SK-N-SH (cell line): Measurements from ENCODE around the gene MALRD1. TPM values are rescaled to one million over a fixed set of nuclear protein-coding genes. Genes with fewer than 3 reads are reported as not detected.

Source experiments
- CTCF ChIA-PET: fragments of 300-600, 350-600 bp; formaldehyde crosslinking; extraction: SDS; loops from one replicate; lab custom pipeline; 2021; lab: Yijun Ruan, JAX
- POLR2A ChIA-PET: fragments of 350-600 bp; sonication (Branson Sonifier 250); formaldehyde crosslinking; extraction: SDS; loops from one replicate; lab custom pipeline; 2020; ENCODE audit warnings: antibody characterized with exemption, inconsistent platforms; lab: Yijun Ruan, JAX
- DNase-seq: peaks from one replicate; pipeline ENCODE4 v3.0.0; 2012
- H2AFZ ChIP-seq: fragments of 200-600 bp; sonication (generic); 2 replicates; pipeline ENCODE4 v1.8.1; 2016; ENCODE audit warnings: antibody characterized with exemption, mild to moderate bottlenecking, low read depth
- H3F3A ChIP-seq: fragments of 200-600 bp; sonication (generic); replicated peaks from 2 replicates; pipeline ENCODE3; 2016; ENCODE audit warnings: antibody characterized with exemption, mild to moderate bottlenecking; ENCODE audit not compliant: insufficient read depth
- H3K27ac ChIP-seq, 2 experiments: fragments of 200-500 bp in 1 of 2; fragments of 200-600 bp in 1 of 2; sonication (Bioruptor generic) in 1 of 2; sonication (generic), shearing (Covaris generic) in 1 of 2; 2 replicates each; pipeline versions ENCODE4 v1.5.1 to v1.6.1; 2014 to 2016; ENCODE audit warnings: low read depth in 2 of 2, inconsistent platforms in 1 of 2, low read length in 1 of 2, mild to moderate bottlenecking in 1 of 2, mixed read lengths in 1 of 2
- H3K27me3 ChIP-seq: fragments of 200-600 bp; sonication (generic), shearing (Covaris generic); 2 replicates; pipeline ENCODE4 v1.6.1; 2016; ENCODE audit warnings: mixed run types; ENCODE audit not compliant: insufficient read depth
- H3K36me3 ChIP-seq, 2 experiments: fragments of 200-500 bp in 1 of 2; fragments of 200-600 bp in 1 of 2; sonication (Bioruptor generic) in 1 of 2; sonication (generic) in 1 of 2; replicated peaks in 1 of 2; 2 replicates each; pipeline versions ENCODE3 to v1.5.1; 2014 to 2016; ENCODE audit warnings: low read length in 1 of 2, mild to moderate bottlenecking in 1 of 2; ENCODE audit not compliant: insufficient read depth in 2 of 2, control insufficient read depth in 1 of 2
- H3K4me1 ChIP-seq, 2 experiments: fragments of 200-500 bp in 1 of 2; fragments of 200-600 bp in 1 of 2; sonication (Bioruptor generic) in 1 of 2; sonication (generic), shearing (Covaris generic) in 1 of 2; 2 replicates each; pipeline versions ENCODE4 v1.5.1 to v1.6.1; 2014 to 2016; ENCODE audit warnings: low read depth in 1 of 2, low read length in 1 of 2, mixed run types in 1 of 2; ENCODE audit not compliant: insufficient read depth in 2 of 2, control insufficient read depth in 1 of 2
- H3K4me2 ChIP-seq: fragments of 200-600 bp; sonication (generic), shearing (Covaris generic); 2 replicates; pipeline ENCODE4 v1.6.1; 2017; ENCODE audit warnings: mixed run types
- H3K4me3 ChIP-seq, 2 experiments: fragments of 200-500 bp in 1 of 2; fragments of 200-600 bp in 1 of 2; sonication (Bioruptor generic) in 1 of 2; sonication (generic), shearing (Covaris generic) in 1 of 2; 2 replicates each; pipeline versions ENCODE4 v1.5.1 to v1.8.1; 2014 to 2016; ENCODE audit warnings: low read depth in 2 of 2, inconsistent platforms in 1 of 2, low read length in 1 of 2, mild to moderate bottlenecking in 1 of 2, mixed read lengths in 1 of 2, moderate library complexity in 1 of 2
- H3K79me2 ChIP-seq: fragments of 200-600 bp; sonication (generic); 2 replicates; pipeline ENCODE4 v1.8.1; 2017; ENCODE audit warnings: mild to moderate bottlenecking; ENCODE audit not compliant: insufficient read depth
- H3K9ac ChIP-seq: fragments of 200-600 bp; sonication (generic); 2 replicates; pipeline ENCODE4 v1.6.1; 2017; ENCODE audit warnings: mixed run types
- H3K9me2 ChIP-seq: fragments of 200-600 bp; sonication (generic); 2 replicates; pipeline ENCODE4 v1.6.1; 2017; ENCODE audit warnings: mixed run types
- H3K9me3 ChIP-seq: fragments of 200-600 bp; sonication (generic); 2 replicates; pipeline ENCODE4 v1.6.1; 2017; ENCODE audit warnings: mixed run types, mild to moderate bottlenecking, moderate library complexity
- H4K20me1 ChIP-seq: fragments of 200-600 bp; sonication (generic); 2 replicates; pipeline ENCODE4 v1.6.1; 2017; ENCODE audit warnings: mild to moderate bottlenecking, mixed run types; ENCODE audit not compliant: insufficient read depth
- ELF1 ChIP-seq: IDR thresholded peaks from 2 replicates; pipeline ENCODE4 v1.4.0; 2012
- EP300 ChIP-seq, 2 experiments: IDR thresholded peaks; 2 replicates each; pipeline versions ENCODE4 v1.4.0 to v1.6.1; 2012; ENCODE audit warnings: borderline replicate concordance in 1 of 2, low read depth in 1 of 2, low read length in 1 of 2
- FOXM1 ChIP-seq: IDR thresholded peaks from 2 replicates; pipeline ENCODE4 v1.4.0; 2012; ENCODE audit warnings: low read depth, mild to moderate bottlenecking
- GABPA ChIP-seq: IDR thresholded peaks from 2 replicates; pipeline ENCODE4 v1.4.0; 2012; ENCODE audit warnings: low read depth, mild to moderate bottlenecking
- GATA2 ChIP-seq: sonication (generic); formaldehyde crosslinking; IDR thresholded peaks from 2 replicates; pipeline ENCODE4 v1.5.0; 2020; ENCODE audit warnings: mild to moderate bottlenecking, missing genetic modification reagents
- JUND ChIP-seq: IDR thresholded peaks from 2 replicates; pipeline ENCODE4 v1.4.0; 2012
- MXI1 ChIP-seq: IDR thresholded peaks from 2 replicates; pipeline ENCODE4 v1.6.1; 2012; ENCODE audit warnings: mild to moderate bottlenecking, low read depth, low read length, improper control_type of control experiment
- NFIC ChIP-seq: IDR thresholded peaks from 2 replicates; pipeline ENCODE4 v1.4.0; 2012; ENCODE audit warnings: borderline replicate concordance
- PBX3 ChIP-seq: IDR thresholded peaks from 2 replicates; pipeline ENCODE4; 2012
- POLR2AphosphoS5 ChIP-seq: IDR thresholded peaks from 2 replicates; pipeline ENCODE4 v1.6.1; 2012; ENCODE audit warnings: low read depth, low read length
- RAD21 ChIP-seq: IDR thresholded peaks from 2 replicates; pipeline ENCODE4 v1.6.1; 2012; ENCODE audit warnings: mild to moderate bottlenecking, low read length
- RCOR1 ChIP-seq: fragments of 150-350 bp; IDR thresholded peaks from 2 replicates; pipeline ENCODE4 v1.6.1; 2017; ENCODE audit warnings: antibody characterized with exemption, low read length
- SIN3A ChIP-seq: IDR thresholded peaks from 2 replicates; pipeline ENCODE4 v1.6.1; 2012; ENCODE audit warnings: low read depth, mild to moderate bottlenecking, low read length, moderate library complexity, borderline replicate concordance
- SMC3 ChIP-seq: IDR thresholded peaks from 2 replicates; pipeline ENCODE4 v1.6.1; 2012; ENCODE audit warnings: low read depth, low read length, improper control_type of control experiment
- TCF12 ChIP-seq: IDR thresholded peaks from 2 replicates; pipeline ENCODE4 v1.4.0; 2012
- TEAD4 ChIP-seq: IDR thresholded peaks from 2 replicates; pipeline ENCODE4 v1.4.0; 2012; ENCODE audit warnings: mild to moderate bottlenecking, borderline replicate concordance; ENCODE audit not compliant: insufficient read depth
- USF1 ChIP-seq: IDR thresholded peaks from 2 replicates; pipeline ENCODE4 v1.4.0; 2012; ENCODE audit warnings: low read depth, borderline replicate concordance
- ZBTB33 ChIP-seq: IDR thresholded peaks from 2 replicates; pipeline ENCODE4 v1.4.0; 2012; ENCODE audit warnings: low read depth, borderline replicate concordance
- WGBS: methylation state at CpG from one replicate; pipeline ENCODE4 v1.1.6; 2017; ENCODE audit warnings: low lambda C conversion rate; 5-methylcytosine and 5-hydroxymethylcytosine counted together
- polyA plus RNA-seq, 3 experiments: library from polyadenylated mRNA; depleted of rRNA; stranded (reverse); fragments of >200 nt; gene quantifications; 2 replicates each; pipeline ENCODE4 v1.2.3, GENCODE V29; 2012
- TF ChIP-seq, protein P1 (sequence below): fragments of 150-350 bp; IDR thresholded peaks from 2 replicates; pipeline ENCODE4 v1.6.1; 2016; ENCODE audit warnings: mild to moderate bottlenecking, low read depth, low read length

MALRD1 gene
- polyA plus RNA-seq, 1 of the 3 experiments (the other 2 are of a cell fraction), result not detected

- POLR2A ChIA-PET, result no interaction called here
These were observed 665.4 kb downstream of the MALRD1 start for GRCh38 chr10:19713800-19714525.

DNA sequence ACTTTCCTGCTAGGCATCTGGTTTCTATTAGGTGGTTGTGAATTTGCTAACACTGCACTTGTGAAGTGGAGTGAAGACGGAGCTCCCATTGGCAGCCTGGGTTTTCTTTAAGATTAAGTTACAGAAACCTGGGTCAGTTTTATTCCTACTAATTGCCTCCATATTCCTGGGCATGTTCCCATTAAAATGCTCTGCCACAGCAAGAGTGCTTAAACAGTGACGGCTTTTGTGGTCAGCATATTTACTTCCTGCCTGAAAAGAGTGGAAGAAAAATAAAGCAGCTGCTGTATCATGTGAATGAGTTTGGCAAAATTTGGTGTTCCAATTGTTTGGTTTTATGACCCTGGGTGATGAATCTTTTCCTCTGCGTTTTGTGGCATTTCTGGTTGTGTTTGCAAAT is 670.7 kb downstream of the MALRD1 start:
- no peaks in the 10 kb centered on the region for H4K20me1 ChIP-seq
- H2AFZ ChIP-seq, result no peak overlapping the region
- POLR2A ChIA-PET, result no interaction called here
- H3K79me2 ChIP-seq, result no peaks in the 10 kb centered on the region
- H3K9me2 ChIP-seq, result no peaks in the 10 kb centered on the region
- H3K9me3 ChIP-seq, result no peaks in the 10 kb centered on the region
- TF ChIP-seq EP300 (IDR thresholded peaks at IDR 0.05; ENCODE audit: borderline replicate concordance in 1 of 2, low read depth in 1 of 2, low read length in 1 of 2) (peak in 1 of 2 experiments; percentile 61; a peak in 1 of 4 replicates), ZBTB33 (no peak), SMC3 (no peak; the same call in 1 of the 2 replicates), PBX3 (peak; percentile 50), RCOR1 (no peak), FOXM1 (0 out of 2 replicates have a peak, but pooled peaks have one; percentile 25), NFIC (peak; percentile 58; the same call in 1 of the 2 replicates), USF1 (no peak), TCF12 (peak; percentile 91), JUND (peak; percentile 52), ELF1 (no peak), POLR2AphosphoS5 (peak; percentile 60; the same call in 1 of the 2 replicates)
- TF ChIP-seq, all 33 proteins: peak for 7
- CTCF ChIA-PET, result no interaction called here
- Histone ChIP-seq H3F3A (peaks cover 4% of the 10 kb centered on the region), H3K4me3 (no peak overlapping the region), H3K27ac (peak overlapping the region; percentile 34 to 63; a peak in 2 of 4 replicates), H3K27me3 (no peaks in the 10 kb centered on the region), H3K36me3 (no peaks in the 10 kb centered on the region), H3K4me2 (no peak overlapping the region; the same call in 1 of the 2 replicates), H3K9ac (no peak overlapping the region), H3K4me1 (peaks cover 0 to 11% of the 10 kb centered on the region in 2 experiments; a peak in 2 of 4 replicates)
- DNase-seq, result no peak
- WGBS, result 11% methylated on average over 3 of the region's 3 CpGs

More at GRCh38 chr10:19713800-19714525, 665.4 kb downstream of the MALRD1 start:
- CTCF ChIA-PET, result interaction anchor here (0.8 kb wide), 1 partner anchor 76 kb away, joined by 3 read pairs; no protein-coding TSS in a partner anchor
- 73% methylated on average over 11 of the region's 18 CpGs for WGBS
- Histone ChIP-seq H3K4me2 (no peak overlapping the region), H3K79me2 (no peaks in the 10 kb centered on the region), H3F3A (no peaks in the 10 kb centered on the region), H3K27ac (no peak overlapping the region), H4K20me1 (no peaks in the 10 kb centered on the region), H2AFZ (no peak overlapping the region), H3K36me3 (no peaks in the 10 kb centered on the region), H3K27me3 (no peaks in the 10 kb centered on the region), H3K9me2 (no peaks in the 10 kb centered on the region), H3K4me1 (no peaks in the 10 kb centered on the region), H3K9me3 (0 out of 2 replicates have a peak, but pooled peaks cover 4% of the 10 kb centered on the region), H3K9ac (no peak overlapping the region), H3K4me3 (no peak overlapping the region)
- DNase-seq, result no peak
- TF ChIP-seq TEAD4, result no peak
- TF ChIP-seq GATA2 (CRISPR knock-in tag), result no peak
- no peak for TF ChIP-seq GABPA
- TF ChIP-seq RAD21, result no peak
- TF ChIP-seq SIN3A, result no peak
- TF ChIP-seq JUND, result no peak
- TF ChIP-seq MXI1, result no peak
- TF ChIP-seq, protein P1, sequence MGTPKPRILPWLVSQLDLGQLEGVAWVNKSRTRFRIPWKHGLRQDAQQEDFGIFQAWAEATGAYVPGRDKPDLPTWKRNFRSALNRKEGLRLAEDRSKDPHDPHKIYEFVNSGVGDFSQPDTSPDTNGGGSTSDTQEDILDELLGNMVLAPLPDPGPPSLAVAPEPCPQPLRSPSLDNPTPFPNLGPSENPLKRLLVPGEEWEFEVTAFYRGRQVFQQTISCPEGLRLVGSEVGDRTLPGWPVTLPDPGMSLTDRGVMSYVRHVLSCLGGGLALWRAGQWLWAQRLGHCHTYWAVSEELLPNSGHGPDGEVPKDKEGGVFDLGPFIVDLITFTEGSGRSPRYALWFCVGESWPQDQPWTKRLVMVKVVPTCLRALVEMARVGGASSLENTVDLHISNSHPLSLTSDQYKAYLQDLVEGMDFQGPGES, result no peak
